OCI-LY3 (cell line): ENCODE measurements around the gene PHF19.

Experiments
- H2AFZ ChIP-seq: fragments of 200-600, 300-600 bp; shearing (Covaris generic); 2 replicates; pipeline ENCODE4 v1.6.0; 2014; ENCODE audit warnings: antibody characterized with exemption, low read depth, low read length
- H3K27ac ChIP-seq: fragments of 200-600, 300-600 bp; sonication (generic); 2 replicates; pipeline ENCODE4 v1.5.1; 2014; ENCODE audit warnings: mild to moderate bottlenecking, low read length, moderate library complexity, mixed read lengths
- H3K27me3 ChIP-seq: fragments of 200-600, 300-600 bp; sonication (generic); 2 replicates; pipeline ENCODE4 v1.6.1; 2014; ENCODE audit warnings: low read depth, low read length, mixed read lengths
- H3K36me3 ChIP-seq: fragments of 200-600, 300-600 bp; sonication (generic); replicated peaks from 2 replicates; pipeline ENCODE3; 2014; ENCODE audit warnings: low read depth, low read length, mixed read lengths
- H3K4me1 ChIP-seq: fragments of 300-600, 200-600 bp; sonication (generic); 2 replicates; pipeline ENCODE4 v1.6.1; 2014; ENCODE audit warnings: low read length, mixed read lengths
- H3K4me2 ChIP-seq: fragments of 200-600, 300-600 bp; sonication (generic); 2 replicates; pipeline ENCODE4 v1.6.1; 2014; ENCODE audit warnings: low read length, mixed read lengths
- H3K4me3 ChIP-seq: fragments of 300-600, 200-600 bp; sonication (generic); 2 replicates; pipeline ENCODE4 v1.5.1; 2014; ENCODE audit warnings: antibody characterized with exemption, mild to moderate bottlenecking, low read length, moderate library complexity
- H3K79me2 ChIP-seq: fragments of 300-600, 200-600 bp; shearing (Covaris generic); 2 replicates; pipeline ENCODE4 v1.6.1; 2014; ENCODE audit warnings: mild to moderate bottlenecking, low read length, mixed read lengths
- H3K9ac ChIP-seq: fragments of 300-600, 200-600 bp; shearing (Covaris generic); 2 replicates; pipeline ENCODE4 v1.6.0; 2014; ENCODE audit warnings: mild to moderate bottlenecking, low read length, moderate library complexity
- H3K9me3 ChIP-seq: fragments of 200-600, 300-600 bp; shearing (Covaris generic); 2 replicates; pipeline ENCODE4 v1.6.1; 2014; ENCODE audit warnings: low read length, mixed read lengths; ENCODE audit not compliant: insufficient read depth
- H4K20me1 ChIP-seq: fragments of 200-600, 300-600 bp; sonication (generic); 2 replicates; pipeline ENCODE4 v1.6.1; 2016; ENCODE audit warnings: low read length, mixed read lengths; ENCODE audit not compliant: insufficient read depth
- CTCF ChIP-seq: fragments of 200-600, 300-600 bp; sonication (generic); IDR thresholded peaks from 2 replicates; pipeline ENCODE4 v1.5.1; 2014; ENCODE audit warnings: antibody characterized with exemption, low read length, low read depth
- EZH2phosphoT487 ChIP-seq: fragments of 200-600 bp; shearing (Covaris generic); IDR thresholded peaks from 2 replicates; pipeline ENCODE4 v1.6.1; 2018; ENCODE audit warnings: antibody characterized with exemption, mixed run types, low read depth

Gene PHF19

GRCh38 chr9:120876842-120877240 is at the start of gene PHF19:
Gene PHF19, minus strand, starts transcription at chr9:120877188. Its CDS starts 2,447 bp downstream, at chr9:120874741.
- no peak for TF ChIP-seq EZH2phosphoT487
- no peak for TF ChIP-seq CTCF
- peak within 1 kb of the TSS; percentile 100 for H3K4me2 ChIP-seq
- peak within 1 kb of the TSS; percentile 98 for H3K9ac ChIP-seq
- peaks cover 38% of the 10 kb centered on the region for H3K4me1 ChIP-seq
- H2AFZ ChIP-seq = peak within 1 kb of the TSS; percentile 37; the same call in 1 of the 2 replicates
- H3K27ac ChIP-seq = peak within 1 kb of the TSS; percentile 89
- H3K79me2 ChIP-seq = peaks cover 34% of the 10 kb centered on the region
- no peaks in the 10 kb centered on the region for H4K20me1 ChIP-seq
- no peaks in the 10 kb centered on the region for H3K9me3 ChIP-seq
- H3K36me3 ChIP-seq = peaks cover 24% of the 10 kb centered on the region
- no peaks in the 10 kb centered on the region for H3K27me3 ChIP-seq
- H3K4me3 ChIP-seq = peak within 1 kb of the TSS; percentile 95

GRCh38 chr9:120926397-120926928 is 49.5 kb upstream of the PHF19 start, which contains the start of gene TRAF1:
Gene TRAF1, minus strand, starts transcription at chr9:120926796. Its CDS starts 721 bp downstream, at chr9:120926075.
- H3K4me2 ChIP-seq = peak within 1 kb of the TSS; percentile 95
- no peak within 1 kb of the TSS for H2AFZ ChIP-seq
- no peak for TF ChIP-seq EZH2phosphoT487

GRCh38 chr9:120925535-120926396 is 48.8 kb upstream of the PHF19 start:
- Histone ChIP-seq H3K9ac (peak overlapping the region; percentile 98), H3K4me3 (peak overlapping the region; percentile 85), H2AFZ (no peak overlapping the region)

More at GRCh38 chr9:120926397-120926928, 49.5 kb upstream of the PHF19 start, which contains the start of gene TRAF1:
- H3K9ac ChIP-seq = peak within 1 kb of the TSS; percentile 98
- peaks cover 92% of the 10 kb centered on the region for H3K4me1 ChIP-seq
- peak within 1 kb of the TSS; percentile 85 for H3K4me3 ChIP-seq
- H3K36me3 ChIP-seq = peaks cover 24% of the 10 kb centered on the region
- no peaks in the 10 kb centered on the region for H3K27me3 ChIP-seq
- peaks cover 90% of the 10 kb centered on the region for H3K79me2 ChIP-seq
- H3K9me3 ChIP-seq = no peaks in the 10 kb centered on the region
- H3K27ac ChIP-seq = peak within 1 kb of the TSS; percentile 94
- no peaks in the 10 kb centered on the region for H4K20me1 ChIP-seq

More at GRCh38 chr9:120925535-120926396, 48.8 kb upstream of the PHF19 start:
- H3K79me2 ChIP-seq = peaks cover 97% of the 10 kb centered on the region
- H3K36me3 ChIP-seq = peaks cover 24% of the 10 kb centered on the region
- H3K27ac ChIP-seq = peak overlapping the region; percentile 94
- H3K4me2 ChIP-seq = peak overlapping the region; percentile 95
- H3K9me3 ChIP-seq = no peaks in the 10 kb centered on the region
- peaks cover 92% of the 10 kb centered on the region for H3K4me1 ChIP-seq
- TF ChIP-seq CTCF = no peak
- TF ChIP-seq EZH2phosphoT487 = no peak
- H3K27me3 ChIP-seq = no peaks in the 10 kb centered on the region
- H4K20me1 ChIP-seq = no peaks in the 10 kb centered on the region
